ENCODE results near the gene HDAC6. TPM values are rescaled to one million over a fixed set of nuclear protein-coding genes. Genes with fewer than 3 reads are reported as not detected.

Gene HDAC6
- total and polyA plus RNA-seq, 10 of the 15 experiments (the other 5 are each of a cell fraction or from before 2014, with no cell fraction given), result 8.3 to 47.0 (median 34.1) TPM

GRCh38 chrX:48784726-48785125, 17.1 kb upstream of the HDAC6 start (continued):
- TF ChIP-seq HSF1 (IDR thresholded peaks at IDR 0.05; ENCODE audit: low read depth, low read length) (no peak), YBX1 (IDR thresholded peaks at IDR 0.05) (no peak), CHD4 (IDR thresholded peaks at IDR 0.05) (no peak), EZH2 (IDR thresholded peaks at IDR 0.05; ENCODE audit: borderline replicate concordance, control insufficient read depth, low read depth, low read length) (no peak), E4F1 (IDR thresholded peaks at IDR 0.05; ENCODE audit: borderline replicate concordance, partially characterized antibody) (no peak), CREM (IDR thresholded peaks at IDR 0.05; ENCODE audit: low read depth) (no peak)

GRCh38 chrX:48785186-48785539, 16.7 kb upstream of the HDAC6 start:
- in situ Hi-C loops (cut with MboI), result no loop called here

More at GRCh38 chrX:48785186-48785539, 16.7 kb upstream of the HDAC6 start:
- H3K36me3 ChIP-seq (ENCODE audit: control insufficient read depth in 2 of 2, insufficient read depth in 2 of 2, low read length in 1 of 2), result no peaks in the 10 kb centered on the region
- no TSS peak for BruUV-seq (replicated peaks)
- no peak overlapping the region for H3K4me3 ChIP-seq
- H3K4me2 ChIP-seq (ENCODE audit: control insufficient read depth, insufficient read depth), result no peak overlapping the region
- FAIRE-seq, result no peak
- TF ChIP-seq MYB (IDR thresholded peaks at IDR 0.05; ENCODE audit: borderline replicate concordance, low read depth, low read length), result no peak
- TF ChIP-seq ATF7 (IDR thresholded peaks at IDR 0.05; ENCODE audit: low read depth), result no peak
- no peak for TF ChIP-seq KDM1A (IDR thresholded peaks at IDR 0.05; ENCODE audit: borderline replicate concordance)
- no peak for TF ChIP-seq YBX1 (IDR thresholded peaks at IDR 0.05)
- TF ChIP-seq SMARCA5 (IDR thresholded peaks at IDR 0.05), result no peak
- H3K27me3 ChIP-seq (replicated peaks in 1 of 2; ENCODE audit: control insufficient read depth in 2 of 2, insufficient read depth in 2 of 2, low read length in 1 of 2), result no peaks in the 10 kb centered on the region
- H2AFZ ChIP-seq (ENCODE audit: control insufficient read depth, low read depth, low read length), result no peak overlapping the region
- no peaks in the 10 kb centered on the region for H3K79me2 ChIP-seq (ENCODE audit: control insufficient read depth, insufficient read depth, low read length)
- H3K9me3 ChIP-seq (replicated peaks; ENCODE audit: control insufficient read depth, insufficient read depth, low read length), result no peaks in the 10 kb centered on the region
- H4K20me1 ChIP-seq (ENCODE audit: control insufficient read depth, insufficient read depth), result no peaks in the 10 kb centered on the region
- H3K4me1 ChIP-seq (ENCODE audit: control insufficient read depth, insufficient read depth, low read length), result no peaks in the 10 kb centered on the region
- no peak overlapping the region for H3K9ac ChIP-seq (ENCODE audit: control insufficient read depth, insufficient read depth, low read length)
- 83% methylated on average over 1 of the region's 1 CpG for WGBS (ENCODE audit: insufficient coverage, insufficient replicate concordance, low lambda C conversion rate, missing lambda C conversion rate)
- ChIA-PET CTCF (no interaction called here), RAD21 (ENCODE audit: unreplicated experiment) (no interaction called here), POLR2A (no interaction called here), SMC1A (ENCODE audit: uncharacterized antibody, unreplicated experiment) (no interaction called here)
- intact Hi-C loops (cut with micrococcal nuclease; ENCODE audit: unreplicated experiment), result no loop called here
- no peak overlapping the region for H3K27ac ChIP-seq (ENCODE audit: control insufficient read depth, insufficient read depth)
- no peak for ATAC-seq
- DNase-seq (ENCODE audit: low read depth, low spot score), result no peak
